WTC11 (cell line): ENCODE measurements around the gene ELMO1. TPM values are rescaled to one million over a fixed set of nuclear protein-coding genes. Genes with fewer than 3 reads are reported as not detected.

ENCODE experiments used
- ATAC-seq: fragments of 200-7000 bp; cut with Tn5 transposase; 2 replicates; pipeline ENCODE4 v1.10.0; 2021; ENCODE audit warnings: mild to moderate bottlenecking, moderate library complexity
- CTCF ChIA-PET: fragments of 300-600 bp; sonication (Branson Sonifier 250); formaldehyde crosslinking; loops from one replicate; lab custom pipeline; 2021; ENCODE audit warnings: antibody characterized with exemption; lab: Charles Lee
- POLR2A ChIA-PET: fragments of 350-600 bp; sonication (Branson Sonifier 250); formaldehyde crosslinking; loops from one replicate; lab custom pipeline; 2021; ENCODE audit warnings: antibody characterized with exemption; lab: Charles Lee
- DNase-seq: peaks from one replicate; pipeline ENCODE4 v3.0.0; 2021; ENCODE audit warnings: low spot score
- H3K27ac Mint-ChIP-seq: 2 replicates; pipeline ENCODE4 v1.8.0; 2021; ENCODE audit warnings: mixed read lengths
- H3K27me3 Mint-ChIP-seq: 2 replicates; pipeline ENCODE4 v1.8.0; 2021; ENCODE audit warnings: low read depth, mild to moderate bottlenecking, moderate library complexity, mixed read lengths
- H3K36me3 Mint-ChIP-seq: 2 replicates; pipeline ENCODE4 v1.8.0; 2021; ENCODE audit warnings: mixed read lengths
- H3K4me1 Mint-ChIP-seq: 2 replicates; pipeline ENCODE4 v1.8.0; 2022; ENCODE audit warnings: mixed read lengths
- H3K4me3 Mint-ChIP-seq: 2 replicates; pipeline ENCODE4 v1.8.0; 2021; ENCODE audit warnings: mild to moderate bottlenecking, moderate library complexity, mixed read lengths
- H3K9me3 Mint-ChIP-seq: 2 replicates; pipeline ENCODE4 v1.8.0; 2021; ENCODE audit warnings: mixed read lengths
- AFF4 ChIP-seq: sonication (generic); formaldehyde crosslinking; IDR thresholded peaks from 2 replicates; pipeline ENCODE4 v1.8.1; 2023; ENCODE audit warnings: mild to moderate bottlenecking, missing genetic modification reagents, borderline replicate concordance
- ARID4B ChIP-seq: sonication (generic); formaldehyde crosslinking; IDR thresholded peaks from 2 replicates; pipeline ENCODE4 v1.8.0; 2023; ENCODE audit warnings: missing genetic modification reagents, mild to moderate bottlenecking, borderline replicate concordance
- ATF3 ChIP-seq: sonication (generic); formaldehyde crosslinking; conservative IDR thresholded peaks from 2 replicates; pipeline ENCODE4 v1.8.1; 2022; ENCODE audit warnings: mild to moderate bottlenecking, missing genetic modification reagents
- ATF6 ChIP-seq: sonication (generic); formaldehyde crosslinking; IDR thresholded peaks from 2 replicates; pipeline ENCODE4 v1.8.1; 2023; ENCODE audit warnings: mild to moderate bottlenecking, missing genetic modification reagents
- CDX4 ChIP-seq: fragments of 250-450 bp; sonication (Bioruptor Pico); IDR thresholded peaks from 2 replicates; pipeline ENCODE4 v1.9.0; 2021; ENCODE audit warnings: moderate library complexity, mild to moderate bottlenecking, inconsistent platforms, borderline replicate concordance
- CREB1 ChIP-seq: sonication (generic); formaldehyde crosslinking; IDR thresholded peaks from 2 replicates; pipeline ENCODE4 v1.8.0; 2023; ENCODE audit warnings: mild to moderate bottlenecking, missing genetic modification reagents
- E2F1 ChIP-seq: sonication (generic); formaldehyde crosslinking; IDR thresholded peaks from 2 replicates; pipeline ENCODE4 v1.8.0; 2022; ENCODE audit warnings: mild to moderate bottlenecking, missing genetic modification reagents
- ELF4 ChIP-seq: sonication (generic); formaldehyde crosslinking; IDR thresholded peaks from 2 replicates; pipeline ENCODE4 v1.8.1; 2022; ENCODE audit warnings: low read depth, mild to moderate bottlenecking, moderate library complexity, missing genetic modification reagents
- IRF2 ChIP-seq: sonication (generic); formaldehyde crosslinking; IDR thresholded peaks from 2 replicates; pipeline ENCODE4 v1.8.0; 2022; ENCODE audit warnings: low read depth, missing genetic modification reagents, borderline replicate concordance
- JUN ChIP-seq: sonication (generic); formaldehyde crosslinking; IDR thresholded peaks from 2 replicates; pipeline ENCODE4 v1.8.0; 2023; ENCODE audit warnings: mild to moderate bottlenecking, missing genetic modification reagents
- MAX ChIP-seq: sonication (generic); formaldehyde crosslinking; IDR thresholded peaks from 2 replicates; pipeline ENCODE4 v1.8.0; 2022; ENCODE audit warnings: mild to moderate bottlenecking, missing genetic modification reagents
- MYBL2 ChIP-seq: sonication (generic); formaldehyde crosslinking; IDR thresholded peaks from 2 replicates; pipeline ENCODE4 v1.8.1; 2023; ENCODE audit warnings: mild to moderate bottlenecking, moderate library complexity, missing genetic modification reagents
- NFATC4 ChIP-seq: fragments of 250-450 bp; sonication (Bioruptor Pico); IDR thresholded peaks from 2 replicates; pipeline ENCODE4 v1.9.0; 2021; ENCODE audit warnings: mild to moderate bottlenecking
- NR2C2 ChIP-seq: sonication (generic); formaldehyde crosslinking; IDR thresholded peaks from 2 replicates; pipeline ENCODE4 v1.8.0; 2022; ENCODE audit warnings: mild to moderate bottlenecking, missing genetic modification reagents
- RORB ChIP-seq: fragments of 250-450 bp; sonication (Bioruptor Pico); IDR thresholded peaks from 2 replicates; pipeline ENCODE4 v1.9.0; 2021; ENCODE audit warnings: mild to moderate bottlenecking
- SMAD4 ChIP-seq: sonication (generic); formaldehyde crosslinking; IDR thresholded peaks from 2 replicates; pipeline ENCODE4 v1.8.0; 2022; ENCODE audit warnings: mild to moderate bottlenecking, missing genetic modification reagents
- TCF7 ChIP-seq: sonication (generic); formaldehyde crosslinking; IDR thresholded peaks from 2 replicates; pipeline ENCODE4 v1.8.0; 2022; ENCODE audit warnings: mild to moderate bottlenecking, low read depth, missing genetic modification reagents, moderate library complexity
- USF1 ChIP-seq: sonication (generic); formaldehyde crosslinking; IDR thresholded peaks from 2 replicates; pipeline ENCODE4 v1.8.0; 2022; ENCODE audit warnings: mild to moderate bottlenecking, missing genetic modification reagents
- ZNF423 ChIP-seq: fragments of 250-450 bp; sonication (Bioruptor Pico); IDR thresholded peaks from 2 replicates; pipeline ENCODE4 v2.1.2; 2022; ENCODE audit warnings: mild to moderate bottlenecking, moderate library complexity
- total RNA-seq: library from RNA; stranded (reverse); gene quantifications from 3 replicates; pipeline ENCODE4 v1.2.3, GENCODE V29; 2021

ELMO1 gene
- total RNA-seq, 1 experiment from 2014 or later, result 19.4 TPM

- TF ChIP-seq TCF7 (CRISPR knock-in tag) (no peak), SMAD4 (CRISPR knock-in tag) (no peak)
- TF ChIP-seq, all 79 proteins: peak for 0
Observed at GRCh38 chr7:37009125-37009675, 439.5 kb downstream of the ELMO1 start (continued).

GRCh38 chr7:37007691-37008090, 441.0 kb downstream of the ELMO1 start:
- peaks cover 12% of the 10 kb centered on the region for H3K4me1 Mint-ChIP-seq
- no peak overlapping the region for H3K4me3 Mint-ChIP-seq
- H3K27ac Mint-ChIP-seq, result peak overlapping the region; percentile 38; the same call in 1 of the 2 replicates
- H3K36me3 Mint-ChIP-seq, result no peaks in the 10 kb centered on the region
- CTCF ChIA-PET, result interaction anchor here (1.1 to 1.6 kb wide), 5 partner anchors 21 to 337 kb away, joined by 3 to 6 read pairs (median 4); no protein-coding TSS in a partner anchor
- POLR2A ChIA-PET, result interaction anchor here (1.6 kb wide), 1 partner anchor 174 kb away, joined by 4 read pairs; no protein-coding TSS in a partner anchor
- peaks cover 1% of the 10 kb centered on the region; the same call in 1 of the 2 replicates for H3K9me3 Mint-ChIP-seq
- DNase-seq (no peak), ATAC-seq (no peak)
- no peaks in the 10 kb centered on the region for H3K27me3 Mint-ChIP-seq
- TF ChIP-seq MYBL2, result no peak
- TF ChIP-seq MAX (CRISPR knock-in tag), result no peak
- no peak for TF ChIP-seq AFF4
- TF ChIP-seq IRF2 (CRISPR knock-in tag), result no peak
- TF ChIP-seq ARID4B, result no peak
- TF ChIP-seq CDX4 (CRISPR knock-in tag), result no peak
- no peak for TF ChIP-seq JUN (CRISPR knock-in tag)
- TF ChIP-seq USF1 (CRISPR knock-in tag), result no peak
- TF ChIP-seq, all 79 proteins: peak for 0

- Mint-ChIP-seq H3K4me1 (peaks cover 12% of the 10 kb centered on the region), H3K4me3 (no peak overlapping the region), H3K27ac (peak overlapping the region; percentile 6; the same call in 1 of the 2 replicates), H3K27me3 (no peaks in the 10 kb centered on the region), H3K36me3 (no peaks in the 10 kb centered on the region), H3K9me3 (peaks cover 5% of the 10 kb centered on the region; the same call in 1 of the 2 replicates)
- peak; percentile 88 for ATAC-seq
- no peak for DNase-seq
- ChIA-PET POLR2A (interaction anchor here (1.6 kb wide), 1 partner anchor 174 kb away, joined by 4 read pairs; no protein-coding TSS in a partner anchor), CTCF (interaction anchor here (1.1 to 1.6 kb wide), 5 partner anchors 21 to 337 kb away, joined by 3 to 6 read pairs (median 5); no protein-coding TSS in a partner anchor)
- TF ChIP-seq ATF6 (CRISPR knock-in tag) (no peak), NR2C2 (CRISPR knock-in tag) (no peak), CREB1 (no peak), E2F1 (CRISPR knock-in tag) (no peak), RORB (CRISPR knock-in tag) (no peak), ELF4 (CRISPR knock-in tag) (no peak), ATF3 (CRISPR knock-in tag) (no peak), NFATC4 (no peak), ZNF423 (CRISPR knock-in tag) (no peak)
Observed at GRCh38 chr7:37007268-37007667, 441.4 kb downstream of the ELMO1 start.
